Measurements from ENCODE around the gene PDE8B.

Gene PDE8B

GRCh38 chr5:77189421-77189820, 21.1 kb upstream of the PDE8B start:
- DNase-seq: no peak

GRCh38 chr5:77192441-77193050, 17.9 kb upstream of the PDE8B start:
- no peak for DNase-seq

- DNase-seq: no peak
These were observed 15.7 kb upstream of the PDE8B start for GRCh38 chr5:77194762-77195161.

- no peak for DNase-seq
These were observed 12.5 kb upstream of the PDE8B start for GRCh38 chr5:77197840-77198554.

- no peak for DNase-seq
These were observed 9.8 kb upstream of the PDE8B start for GRCh38 chr5:77200663-77201062.

GRCh38 chr5:77202145-77202544, 8.3 kb upstream of the PDE8B start:
- DNase-seq: no peak

- DNase-seq: no peak
These were observed 5.5 kb upstream of the PDE8B start for GRCh38 chr5:77204967-77205366.

- DNase-seq: no peak
These were observed 1.8 kb upstream of the PDE8B start for GRCh38 chr5:77208507-77209163.

- DNase-seq: no peak
These were observed 887 bp upstream of the PDE8B start for GRCh38 chr5:77209495-77210090.

- no peak for DNase-seq
These were observed 647 bp downstream of the PDE8B start for GRCh38 chr5:77210964-77211690.

GRCh38 chr5:77211691-77212047, 1.2 kb downstream of the PDE8B start:
- DNase-seq: no peak

- no peak for DNase-seq
These were observed 3.1 kb downstream of the PDE8B start for GRCh38 chr5:77213601-77214000.

GRCh38 chr5:77214151-77214550, 3.7 kb downstream of the PDE8B start:
- DNase-seq: no peak

- DNase-seq: no peak
These were observed 7.8 kb downstream of the PDE8B start for GRCh38 chr5:77218263-77218662.

- DNase-seq: no peak
These were observed 10.6 kb downstream of the PDE8B start for GRCh38 chr5:77221115-77221514.

GRCh38 chr5:77222722-77223121, 12.2 kb downstream of the PDE8B start:
- DNase-seq: no peak

GRCh38 chr5:77223653-77224052, 13.2 kb downstream of the PDE8B start:
- no peak for DNase-seq

GRCh38 chr5:77224672-77225355, 14.3 kb downstream of the PDE8B start:
- no peak for DNase-seq

GRCh38 chr5:77225531-77225930, 15.1 kb downstream of the PDE8B start:
- DNase-seq: no peak

- no peak for DNase-seq
These were observed 19.4 kb downstream of the PDE8B start for GRCh38 chr5:77229887-77230286.

GRCh38 chr5:77230727-77231470, 20.4 kb downstream of the PDE8B start:
- DNase-seq: no peak

Data from NCI-H187 treated with DMSO at 0.1 percent for 48 hours (cell line).